ENCODE measurements around the gene SKIC3. TPM values are rescaled to one million over a fixed set of nuclear protein-coding genes. Genes with fewer than 3 reads are reported as not detected.

The SKIC3 gene
- total RNA-seq, 1 experiment from 2014 or later, result 78.4 TPM

DNA sequence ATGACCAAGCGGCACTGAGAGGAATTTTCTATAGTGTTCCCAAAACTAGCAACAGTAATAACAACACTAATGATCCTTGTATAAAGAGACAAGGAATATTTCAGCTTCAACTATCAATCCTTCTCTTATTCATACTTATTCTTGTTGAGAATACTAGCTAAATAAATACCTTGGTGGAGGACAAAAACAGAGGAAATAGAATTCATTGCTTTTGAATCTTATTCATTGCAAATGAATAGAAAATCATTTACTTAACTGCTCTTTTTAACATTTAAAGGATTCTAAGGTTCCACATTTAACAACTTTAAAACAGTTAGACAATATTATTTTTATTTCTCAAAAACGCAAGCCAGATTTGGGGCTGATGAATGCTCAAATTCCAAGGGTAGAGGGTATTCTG, 22.4 kb downstream of the SKIC3 start:
- CTCF ChIA-PET, result no interaction called here
- peaks cover 1% of the 10 kb centered on the region for H3K36me3 ChIP-seq (ENCODE audit: control insufficient read depth, insufficient read depth, low read length)

DNA sequence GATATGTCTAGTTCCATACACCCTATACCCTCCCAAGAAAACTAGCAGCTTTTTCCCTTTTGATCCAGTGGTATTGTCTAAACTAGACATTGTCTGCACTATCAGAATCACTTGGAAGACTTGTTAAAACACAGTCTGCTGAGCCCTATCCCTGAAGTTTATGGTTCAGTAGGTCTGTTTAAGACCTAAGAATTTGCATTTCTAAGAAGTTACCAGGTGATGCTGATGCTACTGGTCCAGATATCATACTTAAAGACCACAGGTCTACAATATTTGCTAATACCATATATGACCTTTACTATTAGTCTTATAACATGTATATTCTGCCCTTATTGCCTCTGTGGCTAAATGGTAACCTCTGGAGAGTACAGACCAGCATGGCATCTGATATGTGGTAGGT, 23.3 kb downstream of the SKIC3 start:
- DNase-seq, result no peak
- Mint-ChIP-seq H3K27me3 (ENCODE audit: insufficient read depth, unreplicated experiment) (no peaks in the 10 kb centered on the region), H3K4me3 (ENCODE audit: unreplicated experiment) (no peak overlapping the region), H3K4me1 (ENCODE audit: low read depth, unreplicated experiment) (no peaks in the 10 kb centered on the region), H3K9me3 (ENCODE audit: unreplicated experiment) (no peaks in the 10 kb centered on the region), H3K27ac (ENCODE audit: unreplicated experiment) (no peak overlapping the region), H3K36me3 (ENCODE audit: insufficient read depth, unreplicated experiment) (peaks cover 25% of the 10 kb centered on the region)
- H3K4me1 ChIP-seq, result 0 out of 2 replicates have a peak, but pooled peaks cover 4% of the 10 kb centered on the region
- H3K9me3 ChIP-seq, result no peaks in the 10 kb centered on the region
- TF ChIP-seq, protein P1, sequence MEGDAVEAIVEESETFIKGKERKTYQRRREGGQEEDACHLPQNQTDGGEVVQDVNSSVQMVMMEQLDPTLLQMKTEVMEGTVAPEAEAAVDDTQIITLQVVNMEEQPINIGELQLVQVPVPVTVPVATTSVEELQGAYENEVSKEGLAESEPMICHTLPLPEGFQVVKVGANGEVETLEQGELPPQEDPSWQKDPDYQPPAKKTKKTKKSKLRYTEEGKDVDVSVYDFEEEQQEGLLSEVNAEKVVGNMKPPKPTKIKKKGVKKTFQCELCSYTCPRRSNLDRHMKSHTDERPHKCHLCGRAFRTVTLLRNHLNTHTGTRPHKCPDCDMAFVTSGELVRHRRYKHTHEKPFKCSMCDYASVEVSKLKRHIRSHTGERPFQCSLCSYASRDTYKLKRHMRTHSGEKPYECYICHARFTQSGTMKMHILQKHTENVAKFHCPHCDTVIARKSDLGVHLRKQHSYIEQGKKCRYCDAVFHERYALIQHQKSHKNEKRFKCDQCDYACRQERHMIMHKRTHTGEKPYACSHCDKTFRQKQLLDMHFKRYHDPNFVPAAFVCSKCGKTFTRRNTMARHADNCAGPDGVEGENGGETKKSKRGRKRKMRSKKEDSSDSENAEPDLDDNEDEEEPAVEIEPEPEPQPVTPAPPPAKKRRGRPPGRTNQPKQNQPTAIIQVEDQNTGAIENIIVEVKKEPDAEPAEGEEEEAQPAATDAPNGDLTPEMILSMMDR (IDR thresholded peaks at IDR 0.05; ENCODE audit: insufficient read depth in 1 of 2, low read depth in 1 of 2, low read length in 1 of 2, severe bottlenecking in 1 of 2, unreplicated experiment in 1 of 2), result no peak
- no peaks in the 10 kb centered on the region for H3K27me3 ChIP-seq (replicated peaks; ENCODE audit: control insufficient read depth, insufficient read depth, low read length)
- no peak overlapping the region for H3K4me3 ChIP-seq (ENCODE audit: low read depth, low read length)
- CTCF ChIA-PET, result no interaction called here
- intact Hi-C loops (cut with micrococcal nuclease; ENCODE audit: unreplicated experiment), result no loop called here
- BruUV-seq (replicated peaks), result no TSS peak
- POLR2A ChIA-PET, result no interaction called here
- peaks cover 1% of the 10 kb centered on the region for H3K36me3 ChIP-seq (ENCODE audit: control insufficient read depth, insufficient read depth, low read length)

More for the DNA sequence above, 22.4 kb downstream of the SKIC3 start:
- no peak overlapping the region for H3K4me3 Mint-ChIP-seq (ENCODE audit: unreplicated experiment)
- no peak overlapping the region for H3K27ac Mint-ChIP-seq (ENCODE audit: unreplicated experiment)
- H3K4me1 Mint-ChIP-seq (ENCODE audit: low read depth, unreplicated experiment), result no peaks in the 10 kb centered on the region
- Histone ChIP-seq H3K27me3 (replicated peaks; ENCODE audit: control insufficient read depth, insufficient read depth, low read length) (no peaks in the 10 kb centered on the region), H3K9me3 (no peaks in the 10 kb centered on the region), H3K4me1 (0 out of 2 replicates have a peak, but pooled peaks cover 4% of the 10 kb centered on the region), H3K4me3 (ENCODE audit: low read depth, low read length) (no peak overlapping the region)
- peaks cover 19% of the 10 kb centered on the region for H3K36me3 Mint-ChIP-seq (ENCODE audit: insufficient read depth, unreplicated experiment)
- TF ChIP-seq, protein P1 (IDR thresholded peaks at IDR 0.05; ENCODE audit: insufficient read depth in 1 of 2, low read depth in 1 of 2, low read length in 1 of 2, severe bottlenecking in 1 of 2, unreplicated experiment in 1 of 2), result no peak
- no peak for DNase-seq
- no peaks in the 10 kb centered on the region for H3K27me3 Mint-ChIP-seq (ENCODE audit: insufficient read depth, unreplicated experiment)
- H3K9me3 Mint-ChIP-seq (ENCODE audit: unreplicated experiment), result no peaks in the 10 kb centered on the region
- intact Hi-C loops (cut with micrococcal nuclease; ENCODE audit: unreplicated experiment), result no loop called here
- no TSS peak for BruUV-seq (replicated peaks)
- POLR2A ChIA-PET, result no interaction called here

DNA sequence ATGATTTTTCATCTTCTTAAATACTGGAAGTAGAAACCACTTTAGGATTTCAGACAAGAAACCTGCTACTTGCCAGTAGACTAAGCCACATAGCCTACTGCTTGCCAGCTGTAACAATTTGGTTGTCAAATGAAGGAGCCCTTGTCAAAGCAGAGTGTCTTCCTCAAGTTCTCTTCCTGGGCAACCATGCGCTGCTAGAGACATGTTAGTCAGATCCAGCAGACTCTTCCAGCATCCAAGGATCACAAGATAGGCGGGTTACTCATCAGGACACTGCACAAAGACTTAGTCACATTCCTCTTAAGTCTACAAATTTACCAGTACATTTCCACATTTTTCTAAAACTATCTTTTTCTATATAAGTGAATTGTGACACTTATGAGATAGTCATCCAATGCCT, 24.4 kb downstream of the SKIC3 start:
- no peaks in the 10 kb centered on the region for H3K27me3 ChIP-seq (replicated peaks; ENCODE audit: control insufficient read depth, insufficient read depth, low read length)
- DNase-seq, result no peak
- CTCF ChIA-PET, result no interaction called here
- Mint-ChIP-seq H3K4me1 (ENCODE audit: low read depth, unreplicated experiment) (no peaks in the 10 kb centered on the region), H3K27ac (ENCODE audit: unreplicated experiment) (no peak overlapping the region), H3K9me3 (ENCODE audit: unreplicated experiment) (no peaks in the 10 kb centered on the region), H3K36me3 (ENCODE audit: insufficient read depth, unreplicated experiment) (peaks cover 30% of the 10 kb centered on the region), H3K4me3 (ENCODE audit: unreplicated experiment) (no peak overlapping the region), H3K27me3 (ENCODE audit: insufficient read depth, unreplicated experiment) (no peaks in the 10 kb centered on the region)
- POLR2A ChIA-PET, result no interaction called here
- no peaks in the 10 kb centered on the region for H3K9me3 ChIP-seq
- no TSS peak for BruUV-seq (replicated peaks)
- H3K4me3 ChIP-seq (ENCODE audit: low read depth, low read length), result no peak overlapping the region
- intact Hi-C loops (cut with micrococcal nuclease; ENCODE audit: unreplicated experiment), result no loop called here
- no peaks in the 10 kb centered on the region; the same call in none of the 2 replicates for H3K36me3 ChIP-seq (ENCODE audit: control insufficient read depth, insufficient read depth, low read length)
- 0 out of 2 replicates have a peak, but pooled peaks cover 4% of the 10 kb centered on the region for H3K4me1 ChIP-seq
- TF ChIP-seq, protein P1 (IDR thresholded peaks at IDR 0.05; ENCODE audit: insufficient read depth in 1 of 2, low read depth in 1 of 2, low read length in 1 of 2, severe bottlenecking in 1 of 2, unreplicated experiment in 1 of 2), result no peak

All from Caco-2 (cell line).